Neuronal stem cell (in vitro differentiated cells): ENCODE measurements around the gene LMBR1L.
"Not testable (repeated sequence)": the region's sequence is repeated elsewhere in the genome, so short reads cannot be mapped to it uniquely, and the experiment has no call there.

Experiments used
- DNase-seq: peaks from one replicate; pipeline ENCODE4 v3.0.0-alpha.2; 2013; ENCODE audit warnings: low spot score
- H2AFZ ChIP-seq: one replicate; pipeline ENCODE4 v1.6.1; 2013; ENCODE audit warnings: mild to moderate bottlenecking, low read length, inconsistent platforms
- H2AK5ac ChIP-seq: 2 replicates; pipeline ENCODE4 v1.6.1; 2013; ENCODE audit warnings: low read depth, mild to moderate bottlenecking, inconsistent platforms, low read length, moderate library complexity, mixed read lengths
- H2BK120ac ChIP-seq: 2 replicates; pipeline ENCODE4 v1.6.1; 2013; ENCODE audit warnings: low read depth, mild to moderate bottlenecking, inconsistent platforms, low read length, moderate library complexity, mixed read lengths
- H2BK12ac ChIP-seq: one replicate; pipeline ENCODE4 v1.6.1; 2013; ENCODE audit warnings: low read length, inconsistent platforms
- H2BK15ac ChIP-seq: 2 replicates; pipeline ENCODE4 v1.6.1; 2013; ENCODE audit warnings: mild to moderate bottlenecking, low read length, inconsistent platforms, mixed read lengths
- H2BK5ac ChIP-seq: one replicate; pipeline ENCODE4 v1.6.1; 2013; ENCODE audit warnings: inconsistent platforms, mild to moderate bottlenecking, low read length, moderate library complexity
- H3K14ac ChIP-seq: one replicate; pipeline ENCODE4 v1.6.1; 2013; ENCODE audit warnings: low read length, inconsistent platforms
- H3K18ac ChIP-seq: 2 replicates; pipeline ENCODE4 v1.6.1; 2013; ENCODE audit warnings: low read length, inconsistent platforms
- H3K23ac ChIP-seq: 2 replicates; pipeline ENCODE4 v1.6.1; 2013; ENCODE audit warnings: low read depth, mild to moderate bottlenecking, mixed read lengths, low read length, inconsistent platforms; ENCODE audit not compliant: poor library complexity
- H3K27ac ChIP-seq: replicated peaks from 3 replicates; pipeline ENCODE4 v1.5.1; 2013; ENCODE audit warnings: low read length, inconsistent platforms
- H3K27me3 ChIP-seq, 3 experiments: 2 replicates each; pipeline ENCODE4 v1.6.1; 2013; ENCODE audit warnings: low read length in 3 of 3, mild to moderate bottlenecking in 2 of 3, inconsistent platforms in 1 of 3, low read depth in 1 of 3, mixed read lengths in 1 of 3, moderate library complexity in 1 of 3; ENCODE audit not compliant: control insufficient read depth in 3 of 3, insufficient read depth in 3 of 3
- H3K36me3 ChIP-seq, 2 donors: replicated peaks in 1 of 2; 2 replicates each; pipeline ENCODE4 v1.6.1; 2013; ENCODE audit warnings: low read length in 2 of 2; ENCODE audit not compliant: control insufficient read depth in 2 of 2, insufficient read depth in 2 of 2
- H3K4ac ChIP-seq: 2 replicates; pipeline ENCODE4 v1.6.1; 2013; ENCODE audit warnings: inconsistent platforms, mild to moderate bottlenecking, low read length, moderate library complexity
- H3K4me1 ChIP-seq, 2 donors: 1 replicate in 1 of 2; 2 replicates in 1 of 2; pipeline ENCODE4 v1.6.1; 2013; ENCODE audit warnings: low read length in 2 of 2, low read depth in 1 of 2; ENCODE audit not compliant: control insufficient read depth in 2 of 2, insufficient read depth in 1 of 2
- H3K4me2 ChIP-seq: one replicate; pipeline ENCODE4 v1.6.1; 2013; ENCODE audit warnings: mild to moderate bottlenecking, low read length, inconsistent platforms; ENCODE audit not compliant: insufficient read depth, poor library complexity, severe bottlenecking
- H3K4me3 ChIP-seq, 2 donors: 2 replicates each; pipeline ENCODE4 v1.5.1; 2013; ENCODE audit warnings: low read length in 2 of 2, mild to moderate bottlenecking in 2 of 2, inconsistent platforms in 1 of 2, moderate library complexity in 1 of 2
- H3K79me1 ChIP-seq: one replicate; pipeline ENCODE4 v1.6.1; 2013; ENCODE audit warnings: low read depth, mild to moderate bottlenecking, inconsistent platforms, low read length, moderate library complexity
- H3K9ac ChIP-seq: one replicate; pipeline ENCODE4 v1.6.1; 2013; ENCODE audit warnings: mild to moderate bottlenecking, low read depth, low read length, inconsistent platforms; ENCODE audit not compliant: poor library complexity
- H3K9me3 ChIP-seq, 2 donors: replicated peaks in 1 of 2; 2 replicates each; pipeline versions ENCODE3 to v1.6.1; 2013; ENCODE audit warnings: low read length in 2 of 2, mild to moderate bottlenecking in 2 of 2, inconsistent platforms in 1 of 2, low read depth in 1 of 2, mixed read lengths in 1 of 2, moderate library complexity in 1 of 2; ENCODE audit not compliant: control insufficient read depth in 2 of 2, insufficient read depth in 1 of 2
- H4K8ac ChIP-seq: one replicate; pipeline ENCODE4 v1.6.1; 2013; ENCODE audit warnings: low read depth, mild to moderate bottlenecking, inconsistent platforms, low read length, moderate library complexity
- H4K91ac ChIP-seq: one replicate; pipeline ENCODE4 v1.6.1; 2013; ENCODE audit warnings: low read length, low read depth, mild to moderate bottlenecking, inconsistent platforms; ENCODE audit not compliant: poor library complexity
- WGBS, 2 donors: extraction: QIAGEN DNeasy Blood & Tissue Kit; methylation state at CpG; one replicate each; pipeline ENCODE4 v1.1.7; 2013; ENCODE audit warnings: missing lambda C conversion rate in 2 of 2, mixed read lengths in 1 of 2; ENCODE audit not compliant: insufficient read length in 2 of 2, insufficient replicate concordance in 1 of 2; ENCODE audit errors: extremely low coverage in 2 of 2; 5-methylcytosine and 5-hydroxymethylcytosine counted together

LMBR1L gene

GRCh38 chr12:49137476-49137875, 26.8 kb upstream of the LMBR1L start:
- H3K4me3 ChIP-seq: no peak overlapping the region
- H2BK12ac ChIP-seq: no peak overlapping the region
- no peak overlapping the region for H3K4ac ChIP-seq
- no peaks in the 10 kb centered on the region for H3K4me1 ChIP-seq
- no peak for DNase-seq
- H3K9ac ChIP-seq: no peak overlapping the region
- no CpG with 5 or more reads among the region's 1 CpG for WGBS, 2 donors
- H3K27me3 ChIP-seq: no peaks in the 10 kb centered on the region
- no peak overlapping the region for H3K18ac ChIP-seq
- H3K9me3 ChIP-seq: no peaks in the 10 kb centered on the region
- H2BK5ac ChIP-seq: no peak overlapping the region
- H3K14ac ChIP-seq: no peak overlapping the region
- no peak overlapping the region for H3K4me2 ChIP-seq
- no peak overlapping the region for H4K91ac ChIP-seq
- H4K8ac ChIP-seq: no peak overlapping the region
- no peak overlapping the region for H3K23ac ChIP-seq
- H2AFZ ChIP-seq: no peak overlapping the region
- no peaks in the 10 kb centered on the region for H3K79me1 ChIP-seq
- H3K27ac ChIP-seq: no peak overlapping the region
- H2BK120ac ChIP-seq: no peak overlapping the region
- H2AK5ac ChIP-seq: no peak overlapping the region
- no peaks in the 10 kb centered on the region for H3K36me3 ChIP-seq
- H2BK15ac ChIP-seq: no peak overlapping the region

- not testable (repeated sequence) for H3K4me2 ChIP-seq, H3K27me3 ChIP-seq, H4K91ac ChIP-seq, H2BK5ac ChIP-seq, H3K79me1 ChIP-seq, H3K9me3 ChIP-seq, H3K36me3 ChIP-seq, H4K8ac ChIP-seq, H3K9ac ChIP-seq, H2AK5ac ChIP-seq, H3K23ac ChIP-seq, H3K14ac ChIP-seq, H3K18ac ChIP-seq, H3K4me3 ChIP-seq, H2AFZ ChIP-seq, H3K4ac ChIP-seq, H3K27ac ChIP-seq, H2BK12ac ChIP-seq, DNase-seq, H3K4me1 ChIP-seq, H2BK120ac ChIP-seq, H2BK15ac ChIP-seq
- no CpG with 5 or more reads among the region's 3 CpGs for WGBS, 2 donors
Measured at GRCh38 chr12:49136997-49137396, 26.4 kb upstream of the LMBR1L start.

GRCh38 chr12:49133590-49133989, 22.9 kb upstream of the LMBR1L start:
- H2BK15ac ChIP-seq: no peak overlapping the region
- no peak overlapping the region for H3K23ac ChIP-seq
- no peak overlapping the region for H4K8ac ChIP-seq
- no CpG with 5 or more reads among the region's 10 CpGs for WGBS, 2 donors
- no peak overlapping the region for H2BK5ac ChIP-seq
- H3K9ac ChIP-seq: no peak overlapping the region
- no peak for DNase-seq
- no peak overlapping the region for H2AFZ ChIP-seq
- no peak overlapping the region for H2BK12ac ChIP-seq
- no peak overlapping the region for H3K4me2 ChIP-seq
- H3K79me1 ChIP-seq: peaks cover 6% of the 10 kb centered on the region
- no peak overlapping the region for H3K4ac ChIP-seq
- no peak overlapping the region for H3K14ac ChIP-seq
- peaks cover 8 to 10% of the 10 kb centered on the region in 2 donors for H3K4me1 ChIP-seq
- H3K27me3 ChIP-seq: no peaks in the 10 kb centered on the region
- no peak overlapping the region for H3K27ac ChIP-seq
- no peak overlapping the region for H3K4me3 ChIP-seq
- H3K18ac ChIP-seq: no peak overlapping the region
- no peak overlapping the region for H4K91ac ChIP-seq
- H3K36me3 ChIP-seq: peaks cover 13 to 23% of the 10 kb centered on the region in 2 donors
- no peak overlapping the region for H2AK5ac ChIP-seq
- no peak overlapping the region for H2BK120ac ChIP-seq
- H3K9me3 ChIP-seq: peaks cover 0 to 3% of the 10 kb centered on the region in 2 donors

DNA sequence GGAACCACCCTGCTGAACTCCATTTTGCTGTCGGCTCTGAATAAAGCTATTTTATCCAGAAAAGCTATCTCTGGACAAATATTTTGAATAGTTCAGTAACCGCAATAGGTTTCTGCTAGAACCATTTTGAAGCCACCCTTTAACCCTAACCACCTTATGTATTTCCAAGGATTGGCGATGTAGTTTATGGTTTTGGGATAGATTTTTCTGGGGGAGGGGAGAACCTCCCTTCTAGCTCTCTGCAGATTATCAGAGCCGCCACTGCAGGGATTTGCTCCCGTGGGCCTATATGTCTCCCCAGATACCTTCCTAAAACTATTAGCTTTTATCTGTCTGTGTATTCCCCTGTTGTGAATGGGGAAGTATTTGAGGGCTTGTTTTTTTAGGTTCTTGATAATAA, 22.4 kb upstream of the LMBR1L start:
- no peak overlapping the region for H2BK12ac ChIP-seq
- no peak overlapping the region for H4K91ac ChIP-seq
- no peak overlapping the region for H2BK15ac ChIP-seq
- no CpG with 5 or more reads among the region's 5 CpGs for WGBS, 2 donors
- no peak for DNase-seq
- no peak overlapping the region for H2BK120ac ChIP-seq
- H3K27ac ChIP-seq: no peak overlapping the region
- H3K4me1 ChIP-seq: peaks cover 8 to 10% of the 10 kb centered on the region in 2 donors
- H3K4me3 ChIP-seq: peak overlapping the region in 1 of 2 donors; percentile 83
- H2BK5ac ChIP-seq: no peak overlapping the region
- H2AFZ ChIP-seq: peak overlapping the region; percentile 21
- no peak overlapping the region for H3K14ac ChIP-seq
- no peaks in the 10 kb centered on the region for H3K27me3 ChIP-seq
- H3K9me3 ChIP-seq: peaks cover 0 to 3% of the 10 kb centered on the region in 2 donors
- H3K23ac ChIP-seq: no peak overlapping the region
- H3K9ac ChIP-seq: no peak overlapping the region
- peaks cover 13 to 26% of the 10 kb centered on the region in 2 donors for H3K36me3 ChIP-seq
- peaks cover 6% of the 10 kb centered on the region for H3K79me1 ChIP-seq
- no peak overlapping the region for H3K18ac ChIP-seq
- no peak overlapping the region for H3K4me2 ChIP-seq
- H2AK5ac ChIP-seq: no peak overlapping the region
- H3K4ac ChIP-seq: no peak overlapping the region
- H4K8ac ChIP-seq: no peak overlapping the region
